ENCODE results near the gene SVIL.
A peak's percentile ranks its signal among the peaks of the same experiment; 100 is the strongest.
"Not testable (repeated sequence)": the region's sequence is repeated elsewhere in the genome, so short reads cannot be mapped to it uniquely, and the experiment has no call there.

SVIL gene

GRCh38 chr10:29487032-29487883 lies 147.5 kb downstream of the SVIL start:
- DNase-seq (ENCODE audit: low read depth in 2 of 2), result not testable (repeated sequence)

- DNase-seq (ENCODE audit: low read depth in 2 of 2), result no peak
These were observed 148.3 kb downstream of the SVIL start for GRCh38 chr10:29486433-29486832.

- DNase-seq (ENCODE audit: low read depth in 2 of 2), result not testable (repeated sequence)
These were observed 150.1 kb downstream of the SVIL start for GRCh38 chr10:29484677-29485076.

DNA sequence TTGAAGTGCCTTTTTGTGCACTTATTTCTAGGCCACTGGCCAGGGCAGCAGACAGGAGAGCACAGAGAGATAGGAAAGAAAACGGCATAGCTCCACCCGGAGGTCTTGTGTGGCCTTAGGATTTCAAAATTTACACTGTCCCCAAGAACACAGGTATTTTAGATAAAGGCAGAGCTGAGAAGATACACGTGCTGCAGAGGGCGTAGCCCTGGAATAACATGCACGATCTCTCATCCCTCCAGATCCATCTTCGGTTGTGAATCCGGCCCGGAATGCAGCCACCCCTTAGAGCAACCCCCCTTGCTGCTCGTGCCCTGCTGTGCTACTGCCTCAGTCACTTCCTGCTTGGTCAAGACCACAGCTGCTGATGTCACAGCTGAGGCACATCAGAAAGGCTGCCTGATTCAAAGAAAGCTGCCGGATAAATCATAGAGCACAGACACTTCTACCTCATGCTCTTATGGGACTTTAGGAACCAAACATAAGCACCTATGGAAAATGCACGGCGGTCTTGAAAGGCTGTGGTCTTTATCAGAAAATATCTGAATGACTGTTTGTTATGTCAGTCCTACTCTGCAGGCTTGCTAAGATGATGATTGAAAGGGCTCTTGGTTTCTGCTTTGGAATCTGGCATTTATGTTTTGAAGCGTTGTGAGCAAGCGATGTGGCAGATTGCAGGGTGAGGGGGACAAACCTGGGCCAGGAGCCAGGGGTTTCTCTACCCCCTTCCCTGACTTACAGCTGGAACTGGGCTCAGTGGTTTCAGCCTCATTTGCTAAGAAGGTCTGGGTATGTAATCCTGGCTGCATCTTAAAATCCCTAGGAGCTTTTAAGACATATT lies 152.0 kb downstream of the SVIL start:
- no peak for DNase-seq (ENCODE audit: low read depth in 2 of 2)

- no peak for DNase-seq (ENCODE audit: low read depth in 2 of 2)
These were observed 152.8 kb downstream of the SVIL start for GRCh38 chr10:29481906-29482440.

DNA sequence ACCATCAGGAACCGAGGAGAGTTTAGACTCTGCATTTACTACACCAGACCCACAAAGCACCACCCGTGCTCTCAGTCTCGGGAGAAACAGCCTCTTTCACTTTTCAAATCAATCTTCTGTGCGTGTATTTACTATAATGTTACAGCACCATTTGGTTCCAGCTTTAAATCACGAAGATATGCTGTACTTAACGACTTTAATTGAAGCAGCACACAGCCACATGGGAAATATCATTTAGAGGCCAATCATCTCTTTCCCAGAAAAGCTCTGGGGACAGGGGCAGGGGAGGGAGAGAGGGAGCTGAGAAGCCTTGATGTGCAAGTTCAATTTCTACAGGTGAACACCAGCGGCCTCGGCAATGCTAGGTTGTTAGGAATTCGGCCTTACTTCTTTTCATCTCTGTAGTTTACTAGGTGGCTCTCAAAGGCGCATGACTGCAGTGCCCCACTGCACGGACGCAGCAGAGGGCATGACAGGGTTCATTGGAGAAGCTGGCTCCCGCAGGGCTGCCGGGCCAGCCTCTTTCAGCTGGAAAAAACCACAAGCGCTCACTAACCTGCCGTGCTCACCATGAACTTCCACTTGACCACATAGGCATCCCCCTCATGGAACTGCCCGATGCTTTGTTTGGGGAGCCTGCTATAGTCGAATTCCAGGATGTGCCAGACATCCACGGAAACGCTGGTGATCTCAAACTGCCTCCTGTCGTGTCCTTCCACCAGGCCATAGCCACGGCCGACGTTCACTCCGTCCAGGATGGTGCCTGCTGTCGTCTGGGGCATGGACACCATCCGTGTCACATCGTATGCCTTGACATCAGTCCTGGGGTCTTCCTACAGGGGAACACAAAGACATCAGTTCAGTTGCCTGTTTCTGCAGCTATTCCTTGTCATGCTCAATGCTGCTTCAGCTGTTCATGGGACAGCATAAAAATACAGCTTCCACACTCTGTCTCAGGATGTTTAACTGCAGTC lies 154.5 kb downstream of the SVIL start:
- no peak for DNase-seq (ENCODE audit: low read depth in 2 of 2)

GRCh38 chr10:29479081-29479925 lies 155.5 kb downstream of the SVIL start:
- DNase-seq (ENCODE audit: low read depth in 2 of 2), result no peak

- DNase-seq (ENCODE audit: low read depth in 2 of 2), result no peak
These were observed 161.2 kb downstream of the SVIL start for GRCh38 chr10:29473406-29474100.

- DNase-seq (ENCODE audit: low read depth in 2 of 2), result no peak
These were observed 161.7 kb downstream of the SVIL start for GRCh38 chr10:29473087-29473356.

DNA sequence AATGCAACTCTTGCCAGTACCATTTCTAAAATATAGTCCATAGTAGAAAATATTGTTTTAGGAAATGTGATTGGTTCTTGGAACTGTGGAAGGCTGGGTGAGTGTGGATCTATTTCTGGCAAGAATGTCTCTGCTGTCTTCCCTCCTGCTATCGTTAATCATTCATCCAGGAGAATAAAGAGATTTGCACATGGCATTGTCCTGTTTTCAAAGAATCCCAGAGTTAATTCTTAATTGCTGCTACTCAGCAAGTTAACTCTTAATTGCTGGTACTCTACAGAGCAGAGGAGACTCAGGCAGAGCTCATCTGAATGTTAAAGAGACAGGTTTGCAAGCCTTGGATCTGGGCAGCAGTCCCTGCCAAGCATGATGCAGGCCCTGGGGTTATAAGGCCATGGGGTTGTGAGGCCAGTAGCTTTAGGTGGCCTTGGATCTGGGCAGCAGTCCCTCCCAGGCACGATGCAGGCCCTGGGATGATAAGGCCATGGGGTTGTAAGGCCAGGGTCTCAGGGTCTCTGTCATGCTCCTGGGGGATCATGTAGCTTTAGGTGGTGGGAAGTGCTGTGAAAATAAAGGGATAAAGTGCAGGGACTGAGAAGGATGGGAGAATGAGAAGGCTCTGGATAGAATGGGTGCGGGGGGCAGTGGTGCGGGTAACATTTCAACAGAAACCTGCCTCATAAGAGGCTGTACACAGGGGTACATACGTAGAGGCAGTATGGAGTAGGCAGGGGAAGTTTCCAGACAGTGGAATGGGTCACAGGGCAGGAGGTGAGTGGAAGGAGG lies 162.3 kb downstream of the SVIL start:
- no peak for DNase-seq (ENCODE audit: low read depth in 2 of 2)

DNA sequence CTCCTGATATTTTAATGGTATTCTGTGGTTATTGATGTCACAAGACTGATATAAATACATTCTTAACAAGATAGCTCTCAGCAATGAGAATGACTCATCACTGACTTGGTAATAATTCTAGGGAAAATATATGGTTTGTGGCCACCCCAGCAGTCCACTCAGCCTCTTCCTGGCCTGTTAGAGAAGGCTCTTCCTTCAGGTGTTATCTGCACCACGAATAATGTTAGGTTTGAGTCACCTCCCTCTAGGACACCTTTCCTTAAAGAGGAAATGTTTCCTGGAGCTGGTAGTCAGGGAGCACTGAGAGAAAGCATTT lies 163.3 kb downstream of the SVIL start:
- no peak for DNase-seq (ENCODE audit: low read depth in 2 of 2)

DNA sequence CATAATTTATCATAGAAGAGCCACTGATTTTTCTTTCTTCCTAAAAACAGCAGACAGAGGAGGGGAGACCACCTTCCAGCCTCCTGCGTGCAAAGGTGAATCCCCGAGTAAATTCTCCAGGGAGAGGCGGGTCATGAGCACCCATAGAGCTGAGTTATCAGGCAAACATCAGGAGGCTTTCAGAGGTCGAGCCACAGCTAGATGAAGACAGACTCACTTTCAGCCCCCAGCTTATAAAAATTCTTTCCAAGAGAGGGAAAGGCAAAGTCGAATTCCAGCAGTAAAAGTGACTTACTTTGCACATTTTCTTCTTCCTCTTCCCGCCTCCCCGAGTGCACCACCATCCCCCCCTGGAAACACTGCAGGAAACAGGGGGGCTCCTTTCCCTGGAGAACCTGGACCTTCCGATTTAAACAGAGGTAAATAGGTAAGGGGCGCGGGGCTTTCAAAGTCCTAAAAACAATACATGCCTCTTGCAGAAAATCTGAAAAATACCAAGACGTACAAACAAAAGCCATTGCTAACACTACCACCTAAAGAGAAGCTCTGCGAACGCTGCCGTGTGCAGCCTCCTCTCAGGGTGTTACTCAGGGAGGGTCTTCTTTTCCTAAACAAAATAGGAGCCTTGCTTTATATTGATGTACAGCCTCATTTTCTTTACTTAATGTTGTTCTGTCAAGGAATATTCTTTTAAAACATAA lies 163.8 kb downstream of the SVIL start:
- DNase-seq (ENCODE audit: low read depth in 2 of 2), result no peak

DNA sequence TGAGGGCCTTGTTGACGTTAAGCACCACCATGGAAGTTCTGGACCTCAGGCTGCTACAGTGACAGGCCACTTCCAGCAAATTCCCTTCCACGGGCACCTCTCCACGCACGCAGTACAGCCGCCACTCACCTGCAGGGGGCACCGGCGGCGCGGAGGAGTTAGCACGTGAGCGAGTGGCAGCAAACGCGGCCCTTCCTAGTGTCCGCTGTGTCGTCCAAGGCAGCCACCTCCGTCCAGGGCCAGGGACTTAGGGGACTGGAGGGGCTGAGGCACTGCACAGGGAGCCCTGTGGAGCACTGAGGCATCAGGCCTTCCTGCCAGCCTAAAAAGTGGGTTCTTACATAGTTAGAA lies 164.4 kb downstream of the SVIL start:
- DNase-seq (ENCODE audit: low read depth in 2 of 2), result peak in 1 of 2 donors; percentile 6

- DNase-seq (ENCODE audit: low read depth in 2 of 2), result no peak
These were observed 165.1 kb downstream of the SVIL start for GRCh38 chr10:29469481-29470354.

DNA sequence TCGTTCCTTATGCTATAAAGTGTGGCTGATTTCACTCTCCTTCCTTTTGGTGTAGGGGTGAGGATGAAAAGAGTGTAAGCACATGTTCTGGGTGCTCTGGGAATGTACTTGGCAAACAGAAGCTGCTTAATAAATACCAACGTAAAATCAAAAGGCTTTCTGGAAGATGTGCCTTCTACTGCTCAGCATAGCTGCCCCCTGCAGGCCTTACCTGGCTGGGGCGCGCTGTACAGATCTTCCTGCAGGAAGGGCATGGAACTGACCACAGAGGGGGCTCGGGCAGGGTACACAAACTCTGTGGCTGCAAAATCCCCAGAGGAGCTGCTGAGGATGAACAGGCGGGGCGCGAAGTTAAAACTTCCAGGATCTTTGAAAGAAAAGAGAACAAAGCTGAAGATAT lies 169.4 kb downstream of the SVIL start:
- no peak for DNase-seq (ENCODE audit: low read depth in 2 of 2)

GRCh38 chr10:29464671-29465171 lies 170.1 kb downstream of the SVIL start:
- DNase-seq (ENCODE audit: low read depth in 2 of 2), result not testable (repeated sequence)

GRCh38 chr10:29461042-29461441 lies 173.7 kb downstream of the SVIL start:
- DNase-seq (ENCODE audit: low read depth in 2 of 2), result no peak

GRCh38 chr10:29458190-29458589 lies 176.6 kb downstream of the SVIL start:
- DNase-seq (ENCODE audit: low read depth in 2 of 2), result not testable (repeated sequence)
